Medulla oblongata (tissue), 1 donor: ENCODE results near the gene EFCAB6.

Source experiments
- DNase-seq: peaks from one replicate; pipeline ENCODE4 v3.0.0-alpha.2; 2015; ENCODE audit errors: extremely low spot score

The EFCAB6 gene

GRCh38 chr22:43812149-43812842 is at the start of gene EFCAB6:
EFCAB6 (minus strand) TSS chr22:43812305; CDS start chr22:43782318, 29,987 bp downstream.
- DNase-seq, result peak; percentile 96

- DNase-seq, result no peak
Measured at GRCh38 chr22:43861529-43861928, 49.4 kb upstream of the EFCAB6 start.

- no peak for DNase-seq
Measured at GRCh38 chr22:43860831-43861230, 48.7 kb upstream of the EFCAB6 start.

GRCh38 chr22:43860126-43860525 is 48.0 kb upstream of the EFCAB6 start:
- no peak for DNase-seq

GRCh38 chr22:43859621-43860020 is 47.5 kb upstream of the EFCAB6 start:
- DNase-seq, result no peak

- DNase-seq, result no peak
Measured at GRCh38 chr22:43859176-43859575, 47.1 kb upstream of the EFCAB6 start.

- DNase-seq, result no peak
Measured at GRCh38 chr22:43858156-43858895, 46.2 kb upstream of the EFCAB6 start.

GRCh38 chr22:43857367-43857766 is 45.3 kb upstream of the EFCAB6 start:
- no peak for DNase-seq

- DNase-seq, result no peak
Measured at GRCh38 chr22:43855431-43855830, 43.3 kb upstream of the EFCAB6 start.

- no peak for DNase-seq
Measured at GRCh38 chr22:43854786-43855271, 42.7 kb upstream of the EFCAB6 start.

- no peak for DNase-seq
Measured at GRCh38 chr22:43854121-43854785, 42.1 kb upstream of the EFCAB6 start.

- no peak for DNase-seq
Measured at GRCh38 chr22:43853328-43853931, 41.3 kb upstream of the EFCAB6 start.

GRCh38 chr22:43852573-43853327 is 40.6 kb upstream of the EFCAB6 start:
- DNase-seq, result peak; percentile 17

GRCh38 chr22:43851979-43852307 is 39.8 kb upstream of the EFCAB6 start:
- DNase-seq, result no peak

GRCh38 chr22:43851058-43851978 is 39.2 kb upstream of the EFCAB6 start:
- no peak for DNase-seq

- no peak for DNase-seq
Measured at GRCh38 chr22:43850529-43850928, 38.4 kb upstream of the EFCAB6 start.

GRCh38 chr22:43849731-43850130 is 37.6 kb upstream of the EFCAB6 start:
- DNase-seq, result no peak

GRCh38 chr22:43848366-43849171 is 36.5 kb upstream of the EFCAB6 start:
- no peak for DNase-seq
